Breast epithelium (tissue), 4 donors: ENCODE data around the gene TP53INP2. TPM values are rescaled to one million over a fixed set of nuclear protein-coding genes. Genes with fewer than 3 reads are reported as not detected.
A peak's percentile ranks its signal among the peaks of the same experiment; 100 is the strongest.

ENCODE experiments used
- DNase-seq, 2 donors: peaks; one replicate each; pipeline ENCODE4 v3.0.0-alpha.2; 2019; ENCODE audit warnings: low spot score in 2 of 2
- H3K27ac ChIP-seq, 2 donors: fragments of 200-600 bp; sonication (generic) in 1 of 2; one replicate each; pipeline ENCODE4 v1.5.1; 2016 to 2019; ENCODE audit warnings: mild to moderate bottlenecking in 1 of 2
- H3K27me3 ChIP-seq, 2 donors: fragments of 200-600 bp; sonication (generic) in 1 of 2; one replicate each; pipeline versions ENCODE4 v1.5.1 to v1.6.0; 2017 to 2019; ENCODE audit warnings: control low read depth in 1 of 2, mild to moderate bottlenecking in 1 of 2
- H3K36me3 ChIP-seq: fragments of 200-600 bp; one replicate; pipeline ENCODE4 v1.5.1; 2019
- H3K4me1 ChIP-seq, 2 donors: fragments of 200-600 bp; sonication (generic); one replicate each; pipeline ENCODE4 v1.5.1; 2016 to 2019; ENCODE audit warnings: control low read depth in 1 of 2
- H3K4me3 ChIP-seq, 3 donors: fragments of 200-600 bp; sonication (generic); 1 replicate in 2 of 3; 2 replicates in 1 of 3; pipeline ENCODE4 v1.5.1; 2016 to 2019; ENCODE audit warnings: mild to moderate bottlenecking in 3 of 3, moderate library complexity in 2 of 3
- H3K9me3 ChIP-seq, 2 donors: fragments of 200-600 bp; sonication (generic) in 1 of 2; one replicate each; pipeline ENCODE4 v1.5.1; 2016 to 2019; ENCODE audit warnings: control low read depth in 1 of 2
- POLR2A ChIP-seq: fragments of 450-650 bp; IDR thresholded peaks from one replicate; pipeline ENCODE4 v1.6.1; 2016; ENCODE audit warnings: antibody characterized with exemption, mild to moderate bottlenecking, moderate library complexity
- POLR2AphosphoS5 ChIP-seq, 3 donors: sonication (generic); formaldehyde crosslinking; IDR thresholded peaks; one replicate each; pipeline ENCODE4 v1.6.1; 2017; ENCODE audit warnings: antibody characterized with exemption in 3 of 3
- intact Hi-C: fragments of 100-400 bp; cut with DNase I; formaldehyde crosslinking; loops from one replicate; pipeline ENCODE4 v1.15.1; 2023; ENCODE audit warnings: low total_unique reads
- total RNA-seq, 3 donors: library from RNA; depleted of rRNA; stranded (reverse); fragments of >200 nt; gene quantifications; one replicate each; pipeline ENCODE4 v1.1.0, GENCODE V29; 2016
- TF ChIP-seq, protein P1 (sequence below), 3 donors: fragments of 450-650 bp; IDR thresholded peaks; one replicate each; pipeline ENCODE4 v1.5.1; 2016 to 2017; ENCODE audit warnings: antibody characterized with exemption in 3 of 3, mild to moderate bottlenecking in 3 of 3, moderate library complexity in 3 of 3

The TP53INP2 gene
- total RNA-seq, 3 donors from 2014 or later, result 4.7 to 8.0 (median 4.9) TPM

- H3K27me3 ChIP-seq, result no peaks in the 10 kb centered on the region
- peaks cover 5% of the 10 kb centered on the region for H3K36me3 ChIP-seq
- peak overlapping the region; percentile 80 to 92 for H3K27ac ChIP-seq
- no peaks in the 10 kb centered on the region for H3K9me3 ChIP-seq
- peak overlapping the region; percentile 72 to 92 (median 77) for H3K4me3 ChIP-seq
- intact Hi-C loops, result loop anchor here (10.0 kb wide), 1 partner anchor 175 kb away; no protein-coding TSS in a partner anchor
- peak in 1 of 2 donors; percentile 62 for DNase-seq
- peaks cover 0 to under 1% of the 10 kb centered on the region in 2 donors for H3K4me1 ChIP-seq
- TF ChIP-seq POLR2AphosphoS5 (IDR thresholded peaks at IDR 0.05) (no peak), POLR2A (no peak)
- TF ChIP-seq, protein P1, sequence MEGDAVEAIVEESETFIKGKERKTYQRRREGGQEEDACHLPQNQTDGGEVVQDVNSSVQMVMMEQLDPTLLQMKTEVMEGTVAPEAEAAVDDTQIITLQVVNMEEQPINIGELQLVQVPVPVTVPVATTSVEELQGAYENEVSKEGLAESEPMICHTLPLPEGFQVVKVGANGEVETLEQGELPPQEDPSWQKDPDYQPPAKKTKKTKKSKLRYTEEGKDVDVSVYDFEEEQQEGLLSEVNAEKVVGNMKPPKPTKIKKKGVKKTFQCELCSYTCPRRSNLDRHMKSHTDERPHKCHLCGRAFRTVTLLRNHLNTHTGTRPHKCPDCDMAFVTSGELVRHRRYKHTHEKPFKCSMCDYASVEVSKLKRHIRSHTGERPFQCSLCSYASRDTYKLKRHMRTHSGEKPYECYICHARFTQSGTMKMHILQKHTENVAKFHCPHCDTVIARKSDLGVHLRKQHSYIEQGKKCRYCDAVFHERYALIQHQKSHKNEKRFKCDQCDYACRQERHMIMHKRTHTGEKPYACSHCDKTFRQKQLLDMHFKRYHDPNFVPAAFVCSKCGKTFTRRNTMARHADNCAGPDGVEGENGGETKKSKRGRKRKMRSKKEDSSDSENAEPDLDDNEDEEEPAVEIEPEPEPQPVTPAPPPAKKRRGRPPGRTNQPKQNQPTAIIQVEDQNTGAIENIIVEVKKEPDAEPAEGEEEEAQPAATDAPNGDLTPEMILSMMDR (IDR thresholded peaks at IDR 0.05), result no peak
Measured at GRCh38 chr20:34709831-34710567, 5.9 kb downstream of the TP53INP2 start.

GRCh38 chr20:34710568-34710839 is 6.4 kb downstream of the TP53INP2 start:
- intact Hi-C loops, result no loop called here
- no peaks in the 10 kb centered on the region for H3K27me3 ChIP-seq
- TF ChIP-seq POLR2A (no peak), POLR2AphosphoS5 (IDR thresholded peaks at IDR 0.05) (no peak)
- TF ChIP-seq, protein P1 (IDR thresholded peaks at IDR 0.05), result no peak
- peak overlapping the region in 2 of 3 donors; percentile 77 to 92 for H3K4me3 ChIP-seq
- H3K9me3 ChIP-seq, result no peaks in the 10 kb centered on the region
- peak overlapping the region in 1 of 2 donors; percentile 92 for H3K27ac ChIP-seq
- peaks cover 5% of the 10 kb centered on the region for H3K36me3 ChIP-seq
- no peak for DNase-seq
- H3K4me1 ChIP-seq, result no peaks in the 10 kb centered on the region

DNA sequence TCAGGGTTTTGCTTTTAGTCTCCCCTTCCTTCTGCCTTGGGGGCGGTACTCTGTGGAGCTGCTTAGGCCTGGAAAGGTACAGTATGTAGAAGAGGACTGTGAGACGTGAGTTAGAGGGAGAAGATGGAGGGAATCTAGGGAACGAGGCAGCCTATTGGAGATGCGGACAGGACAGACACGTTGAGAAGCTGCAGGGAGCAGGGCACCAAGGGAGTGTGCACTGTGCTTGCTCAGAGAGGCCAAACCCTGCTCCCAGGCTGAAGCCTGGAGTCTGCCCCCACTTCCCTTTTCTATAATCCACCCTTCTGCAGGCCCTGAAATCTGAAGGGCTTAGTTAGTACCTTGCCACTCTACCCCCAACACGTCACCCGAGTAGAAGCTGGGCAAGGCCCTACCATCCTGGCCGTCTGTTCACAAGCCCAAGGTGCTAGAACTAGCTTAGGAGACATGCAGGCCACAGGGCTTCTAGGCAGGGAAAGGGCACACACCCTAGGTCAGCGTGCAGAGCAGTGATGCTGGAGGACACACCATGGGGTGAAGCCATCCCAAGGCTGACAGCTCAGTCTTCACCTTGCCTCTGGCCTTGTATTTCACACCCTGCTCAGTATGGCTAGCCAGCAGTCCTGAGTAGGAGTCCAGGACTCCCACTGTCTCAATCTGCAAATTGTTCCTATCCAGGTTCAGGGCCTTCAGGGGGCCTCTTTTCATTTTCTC is 6.9 kb downstream of the TP53INP2 start:
- Histone ChIP-seq H3K4me1 (no peaks in the 10 kb centered on the region), H3K27me3 (no peaks in the 10 kb centered on the region), H3K36me3 (peaks cover 5% of the 10 kb centered on the region), H3K9me3 (no peaks in the 10 kb centered on the region), H3K4me3 (no peak overlapping the region), H3K27ac (no peak overlapping the region)
- no peak for DNase-seq
- intact Hi-C loops, result no loop called here
- TF ChIP-seq POLR2AphosphoS5 (IDR thresholded peaks at IDR 0.05), result no peak
- TF ChIP-seq POLR2A, result no peak
- TF ChIP-seq, protein P1 (IDR thresholded peaks at IDR 0.05), result no peak

DNA sequence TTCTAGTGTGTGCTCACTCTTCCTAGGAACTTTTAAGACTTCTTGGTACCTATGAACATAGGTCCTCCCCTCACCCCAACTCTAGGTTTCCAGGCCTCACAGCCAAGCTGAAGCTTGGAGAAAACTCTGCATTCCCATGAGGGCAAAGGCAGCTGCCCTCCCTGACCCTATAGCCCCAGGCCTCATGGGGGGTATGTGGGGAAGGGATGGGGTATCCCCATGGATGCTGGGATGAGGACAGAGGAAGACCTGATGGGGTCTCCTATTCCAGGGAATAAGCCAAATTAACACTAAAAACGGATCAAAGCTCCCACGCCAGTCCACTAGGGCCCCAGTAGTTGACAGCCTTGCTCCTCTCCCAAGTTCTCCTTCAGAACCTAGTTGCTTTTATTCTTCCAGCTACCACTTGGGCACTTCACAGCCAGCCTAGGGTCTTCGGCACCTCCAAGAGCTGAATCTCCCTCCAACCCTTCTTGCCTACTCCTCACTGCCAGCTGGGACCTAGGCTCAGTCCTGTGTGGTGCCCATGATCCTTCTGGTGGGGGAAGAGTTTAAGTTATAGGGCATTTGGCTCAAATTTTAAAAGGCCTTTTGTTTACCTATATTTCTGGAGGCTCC is 7.8 kb downstream of the TP53INP2 start:
- intact Hi-C loops, result no loop called here
- H3K4me1 ChIP-seq, result no peaks in the 10 kb centered on the region

More for the DNA sequence above, 7.8 kb downstream of the TP53INP2 start:
- DNase-seq, result no peak
- H3K36me3 ChIP-seq, result peaks cover 5% of the 10 kb centered on the region
- TF ChIP-seq POLR2AphosphoS5 (IDR thresholded peaks at IDR 0.05) (no peak), POLR2A (no peak)
- TF ChIP-seq, protein P1 (IDR thresholded peaks at IDR 0.05), result no peak
- H3K27me3 ChIP-seq, result no peaks in the 10 kb centered on the region
- H3K9me3 ChIP-seq, result no peaks in the 10 kb centered on the region
- no peak overlapping the region for H3K27ac ChIP-seq
- H3K4me3 ChIP-seq, result no peak overlapping the region
